HCT116 (cell line): ENCODE data around the gene HSDL2. TPM values are rescaled to one million over a fixed set of nuclear protein-coding genes. Genes with fewer than 3 reads are reported as not detected.

Experiments
- ATAC-seq: fragments of 200-7000 bp; cut with Tn5 transposase; 2 replicates; pipeline ENCODE4 v1.9.1; 2020; ENCODE audit warnings: mild to moderate bottlenecking, moderate library complexity
- BruUV-seq: library from RNA; stranded (reverse); fragments of 400-500 nt; replicated peaks from 2 replicates; lab custom pipeline; 2021; lab: Mats Ljungman, UMichigan
- CTCF ChIA-PET: fragments of 300-600 bp; sonication (Branson Sonifier 250); formaldehyde crosslinking; loops from one replicate; lab custom pipeline; 2021; ENCODE audit warnings: antibody characterized with exemption; lab: Charles Lee
- POLR2A ChIA-PET: fragments of 300-600, 350-600 bp; sonication (Branson Sonifier 250); formaldehyde crosslinking; loops from one replicate; lab custom pipeline; 2021; ENCODE audit warnings: antibody characterized with exemption; lab: Charles Lee
- RAD21 ChIA-PET, 2 experiments: fragments of 300-600 bp; sonication (Branson Sonifier 250); formaldehyde crosslinking; loops; one replicate each; lab custom pipeline; 2023; ENCODE audit warnings: low total read pairs in 2 of 2; ENCODE audit not compliant: uncharacterized antibody in 2 of 2, unreplicated experiment in 2 of 2, low non-redundant PET in 1 of 2; lab: Charles Lee
- DNase-seq: peaks from one replicate; pipeline ENCODE4 v3.0.0-alpha.2; 2010; ENCODE audit warnings: low read depth, low spot score
- H2AFZ ChIP-seq: fragments of 200-600 bp; shearing (Covaris generic), sonication (generic); 2 replicates; pipeline ENCODE4 v1.6.1; 2017; ENCODE audit warnings: low read depth, mixed run types, mixed read lengths, antibody characterized with exemption, low read length; ENCODE audit not compliant: poor library complexity, severe bottlenecking
- H3K27ac ChIP-seq: 2 replicates; pipeline ENCODE4 v1.5.1; 2012; ENCODE audit warnings: low read depth, low read length
- H3K27me3 ChIP-seq: fragments of 200-600 bp; sonication (generic); 2 replicates; pipeline ENCODE4 v1.6.1; 2016; ENCODE audit warnings: mixed run types, low read length, mixed read lengths; ENCODE audit not compliant: insufficient read depth
- H3K36me3 ChIP-seq, 2 experiments: fragments of 200-500 bp in 1 of 2; fragments of 200-600 bp in 1 of 2; sonication (Bioruptor generic) in 1 of 2; sonication (generic) in 1 of 2; 2 replicates each; pipeline versions ENCODE4 v1.5.1 to v1.6.1; 2014 to 2016; ENCODE audit warnings: low read length in 2 of 2, inconsistent platforms in 1 of 2, mixed read lengths in 1 of 2, mixed run types in 1 of 2; ENCODE audit not compliant: insufficient read depth in 2 of 2, control insufficient read depth in 1 of 2
- H3K4me1 ChIP-seq, 2 experiments: fragments of 200-600 bp in 1 of 2; sonication (generic) in 1 of 2; 2 replicates each; pipeline versions ENCODE4 v1.5.1 to v1.6.1; 2012 to 2017; ENCODE audit warnings: low read length in 2 of 2, inconsistent platforms in 1 of 2, mild to moderate bottlenecking in 1 of 2, mixed read lengths in 1 of 2, mixed run types in 1 of 2, moderate library complexity in 1 of 2; ENCODE audit not compliant: insufficient read depth in 2 of 2, control insufficient read depth in 1 of 2
- H3K4me2 ChIP-seq: fragments of 200-600 bp; sonication (generic); 2 replicates; pipeline ENCODE4 v1.6.1; 2017; ENCODE audit warnings: mixed run types, low read length, mixed read lengths
- H3K4me3 ChIP-seq, 2 experiments: fragments of 200-600 bp in 1 of 2; sonication (generic) in 1 of 2; replicated peaks in 1 of 2; 2 replicates each; pipeline ENCODE4 v1.5.1; 2011 to 2016; ENCODE audit warnings: low read length in 2 of 2, control low read depth in 1 of 2, low read depth in 1 of 2, mild to moderate bottlenecking in 1 of 2, mixed read lengths in 1 of 2, mixed run types in 1 of 2
- H3K79me2 ChIP-seq: fragments of 200-600 bp; sonication (generic); 2 replicates; pipeline ENCODE4 v1.6.1; 2017; ENCODE audit warnings: mild to moderate bottlenecking, mixed run types, low read length, moderate library complexity, mixed read lengths; ENCODE audit not compliant: insufficient read depth
- H3K9ac ChIP-seq: fragments of 200-600 bp; sonication (generic); 2 replicates; pipeline ENCODE4 v1.6.1; 2016; ENCODE audit warnings: low read length, mixed read lengths
- H3K9me2 ChIP-seq: fragments of 200-600 bp; sonication (generic), shearing (Covaris generic); 2 replicates; pipeline ENCODE4 v1.6.1; 2017; ENCODE audit warnings: mixed run types, mild to moderate bottlenecking, moderate library complexity; ENCODE audit not compliant: insufficient read depth
- H3K9me3 ChIP-seq, 2 experiments: fragments of 200-500 bp in 1 of 2; fragments of 200-600 bp in 1 of 2; sonication (Bioruptor generic) in 1 of 2; sonication (generic) in 1 of 2; 2 replicates each; pipeline ENCODE4 v1.6.1; 2014 to 2017; ENCODE audit warnings: low read length in 2 of 2, mixed read lengths in 2 of 2, inconsistent platforms in 1 of 2, low read depth in 1 of 2, mild to moderate bottlenecking in 1 of 2, mixed run types in 1 of 2, moderate library complexity in 1 of 2; ENCODE audit not compliant: control insufficient read depth in 1 of 2, insufficient read depth in 1 of 2
- H4K20me1 ChIP-seq: fragments of 200-600 bp; sonication (generic), shearing (Covaris generic); 2 replicates; pipeline ENCODE4 v1.6.1; 2017; ENCODE audit warnings: mixed run types, mild to moderate bottlenecking, moderate library complexity; ENCODE audit not compliant: insufficient read depth
- ATF3 ChIP-seq: IDR thresholded peaks from 2 replicates; pipeline ENCODE4 v1.6.1; 2012
- CBX3 ChIP-seq: IDR thresholded peaks from 2 replicates; pipeline ENCODE4 v1.6.1; 2012; ENCODE audit warnings: low read depth
- CEBPB ChIP-seq: IDR thresholded peaks from 2 replicates; pipeline ENCODE4 v1.6.1; 2012; ENCODE audit warnings: low read depth
- POLR2A ChIP-seq: IDR thresholded peaks from 2 replicates; pipeline ENCODE4 v1.7.0; 2011; ENCODE audit warnings: borderline replicate concordance; ENCODE audit not compliant: insufficient read depth, insufficient read length; ENCODE audit errors: extremely low read depth
- SIN3A ChIP-seq: IDR thresholded peaks from 2 replicates; pipeline ENCODE4 v1.6.1; 2012; ENCODE audit warnings: low read depth
- SP1 ChIP-seq: IDR thresholded peaks from 2 replicates; pipeline ENCODE4 v1.6.1; 2012; ENCODE audit warnings: low read depth
- ZNF274 ChIP-seq: fragments of 200-500 bp; sonication (Bioruptor generic); IDR thresholded peaks from 2 replicates; pipeline ENCODE4 v1.6.1; 2014; ENCODE audit warnings: mild to moderate bottlenecking, low read depth, low read length, inconsistent platforms
- intact Hi-C: fragments of 100-400 bp; cut with micrococcal nuclease; formaldehyde crosslinking; loops from 2 replicates; pipeline ENCODE4 v1.10.0; 2022
- total RNA-seq: library from RNA; stranded (reverse); gene quantifications from one replicate; pipeline ENCODE4 v1.2.1, GENCODE V29; 2021; ENCODE audit not compliant: unreplicated experiment
- TF ChIP-seq, protein P1 (sequence below): IDR thresholded peaks from 2 replicates; pipeline ENCODE4 v1.6.1; 2012
- TF ChIP-seq, protein P2 (sequence below): IDR thresholded peaks from 2 replicates; pipeline ENCODE4 v1.6.1; 2012; ENCODE audit warnings: low read depth
- TF ChIP-seq, protein P3 (sequence below), 3 experiments: fragments of 200-600 bp in 1 of 3; sonication (generic) in 1 of 3; IDR thresholded peaks in 2 of 3; conservative IDR thresholded peaks in 1 of 3; 2 replicates each; pipeline ENCODE4 v1.5.1; 2012 to 2017; ENCODE audit warnings: low read depth in 2 of 3, low read length in 2 of 3, antibody characterized with exemption in 1 of 3, borderline replicate concordance in 1 of 3, control low read depth in 1 of 3, mild to moderate bottlenecking in 1 of 3, mixed read lengths in 1 of 3, mixed run types in 1 of 3, moderate library complexity in 1 of 3; ENCODE audit not compliant: insufficient read depth in 1 of 3
- TF ChIP-seq, protein P4 (sequence below): IDR thresholded peaks from 2 replicates; pipeline ENCODE4 v1.6.1; 2011; ENCODE audit warnings: mild to moderate bottlenecking, low read length, moderate library complexity; ENCODE audit not compliant: insufficient replicate concordance; ENCODE audit errors: extremely low read depth

The HSDL2 gene
- total RNA-seq, 1 experiment from 2014 or later, result 33.9 TPM

DNA sequence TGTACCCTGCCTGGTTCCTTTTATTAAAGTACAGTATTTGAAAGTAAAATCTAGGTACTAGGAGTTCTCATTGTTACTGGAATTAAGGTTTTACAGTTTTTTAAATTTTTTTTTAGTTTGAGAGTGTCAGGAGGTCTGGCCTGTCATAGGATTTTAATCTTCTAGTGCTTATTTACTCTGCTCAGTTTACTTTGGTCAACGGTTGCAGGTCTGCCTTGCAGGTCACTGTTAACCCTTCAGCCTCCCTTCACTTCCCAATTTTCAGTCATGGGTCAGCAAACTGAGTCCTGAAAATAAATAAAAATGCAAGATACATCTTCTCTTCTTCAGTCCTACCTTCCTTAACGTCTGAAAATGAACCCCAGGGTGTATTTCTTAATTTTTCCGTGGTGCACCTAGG lies 27.7 kb upstream of the HSDL2 start:
- no peak for ATAC-seq
- H3K9me3 ChIP-seq, result no peaks in the 10 kb centered on the region
- RAD21 ChIA-PET, result no interaction called here
- H3K27ac ChIP-seq, result no peak overlapping the region
- no peaks in the 10 kb centered on the region for H4K20me1 ChIP-seq
- no peak overlapping the region for H3K9ac ChIP-seq
- no peak overlapping the region for H3K4me3 ChIP-seq
- CTCF ChIA-PET, result no interaction called here
- TF ChIP-seq, protein P1, sequence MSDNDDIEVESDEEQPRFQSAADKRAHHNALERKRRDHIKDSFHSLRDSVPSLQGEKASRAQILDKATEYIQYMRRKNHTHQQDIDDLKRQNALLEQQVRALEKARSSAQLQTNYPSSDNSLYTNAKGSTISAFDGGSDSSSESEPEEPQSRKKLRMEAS, result no peak
- TF ChIP-seq CEBPB (no peak), SP1 (no peak), SIN3A (no peak), ZNF274 (no peak), CBX3 (no peak), ATF3 (no peak), POLR2A (no peak)
- TF ChIP-seq, protein P2, sequence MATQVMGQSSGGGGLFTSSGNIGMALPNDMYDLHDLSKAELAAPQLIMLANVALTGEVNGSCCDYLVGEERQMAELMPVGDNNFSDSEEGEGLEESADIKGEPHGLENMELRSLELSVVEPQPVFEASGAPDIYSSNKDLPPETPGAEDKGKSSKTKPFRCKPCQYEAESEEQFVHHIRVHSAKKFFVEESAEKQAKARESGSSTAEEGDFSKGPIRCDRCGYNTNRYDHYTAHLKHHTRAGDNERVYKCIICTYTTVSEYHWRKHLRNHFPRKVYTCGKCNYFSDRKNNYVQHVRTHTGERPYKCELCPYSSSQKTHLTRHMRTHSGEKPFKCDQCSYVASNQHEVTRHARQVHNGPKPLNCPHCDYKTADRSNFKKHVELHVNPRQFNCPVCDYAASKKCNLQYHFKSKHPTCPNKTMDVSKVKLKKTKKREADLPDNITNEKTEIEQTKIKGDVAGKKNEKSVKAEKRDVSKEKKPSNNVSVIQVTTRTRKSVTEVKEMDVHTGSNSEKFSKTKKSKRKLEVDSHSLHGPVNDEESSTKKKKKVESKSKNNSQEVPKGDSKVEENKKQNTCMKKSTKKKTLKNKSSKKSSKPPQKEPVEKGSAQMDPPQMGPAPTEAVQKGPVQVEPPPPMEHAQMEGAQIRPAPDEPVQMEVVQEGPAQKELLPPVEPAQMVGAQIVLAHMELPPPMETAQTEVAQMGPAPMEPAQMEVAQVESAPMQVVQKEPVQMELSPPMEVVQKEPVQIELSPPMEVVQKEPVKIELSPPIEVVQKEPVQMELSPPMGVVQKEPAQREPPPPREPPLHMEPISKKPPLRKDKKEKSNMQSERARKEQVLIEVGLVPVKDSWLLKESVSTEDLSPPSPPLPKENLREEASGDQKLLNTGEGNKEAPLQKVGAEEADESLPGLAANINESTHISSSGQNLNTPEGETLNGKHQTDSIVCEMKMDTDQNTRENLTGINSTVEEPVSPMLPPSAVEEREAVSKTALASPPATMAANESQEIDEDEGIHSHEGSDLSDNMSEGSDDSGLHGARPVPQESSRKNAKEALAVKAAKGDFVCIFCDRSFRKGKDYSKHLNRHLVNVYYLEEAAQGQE, result no peak
- TF ChIP-seq, protein P3, sequence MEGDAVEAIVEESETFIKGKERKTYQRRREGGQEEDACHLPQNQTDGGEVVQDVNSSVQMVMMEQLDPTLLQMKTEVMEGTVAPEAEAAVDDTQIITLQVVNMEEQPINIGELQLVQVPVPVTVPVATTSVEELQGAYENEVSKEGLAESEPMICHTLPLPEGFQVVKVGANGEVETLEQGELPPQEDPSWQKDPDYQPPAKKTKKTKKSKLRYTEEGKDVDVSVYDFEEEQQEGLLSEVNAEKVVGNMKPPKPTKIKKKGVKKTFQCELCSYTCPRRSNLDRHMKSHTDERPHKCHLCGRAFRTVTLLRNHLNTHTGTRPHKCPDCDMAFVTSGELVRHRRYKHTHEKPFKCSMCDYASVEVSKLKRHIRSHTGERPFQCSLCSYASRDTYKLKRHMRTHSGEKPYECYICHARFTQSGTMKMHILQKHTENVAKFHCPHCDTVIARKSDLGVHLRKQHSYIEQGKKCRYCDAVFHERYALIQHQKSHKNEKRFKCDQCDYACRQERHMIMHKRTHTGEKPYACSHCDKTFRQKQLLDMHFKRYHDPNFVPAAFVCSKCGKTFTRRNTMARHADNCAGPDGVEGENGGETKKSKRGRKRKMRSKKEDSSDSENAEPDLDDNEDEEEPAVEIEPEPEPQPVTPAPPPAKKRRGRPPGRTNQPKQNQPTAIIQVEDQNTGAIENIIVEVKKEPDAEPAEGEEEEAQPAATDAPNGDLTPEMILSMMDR (IDR thresholded peaks at IDR 0.05 in 2 of 3, conservative IDR thresholded peaks at IDR 0.05 in 1 of 3; ENCODE audit: borderline replicate concordance in 1 of 3, insufficient read depth in 1 of 3, low read depth in 2 of 3, low read length in 2 of 3), result no peak
- TF ChIP-seq, protein P4, sequence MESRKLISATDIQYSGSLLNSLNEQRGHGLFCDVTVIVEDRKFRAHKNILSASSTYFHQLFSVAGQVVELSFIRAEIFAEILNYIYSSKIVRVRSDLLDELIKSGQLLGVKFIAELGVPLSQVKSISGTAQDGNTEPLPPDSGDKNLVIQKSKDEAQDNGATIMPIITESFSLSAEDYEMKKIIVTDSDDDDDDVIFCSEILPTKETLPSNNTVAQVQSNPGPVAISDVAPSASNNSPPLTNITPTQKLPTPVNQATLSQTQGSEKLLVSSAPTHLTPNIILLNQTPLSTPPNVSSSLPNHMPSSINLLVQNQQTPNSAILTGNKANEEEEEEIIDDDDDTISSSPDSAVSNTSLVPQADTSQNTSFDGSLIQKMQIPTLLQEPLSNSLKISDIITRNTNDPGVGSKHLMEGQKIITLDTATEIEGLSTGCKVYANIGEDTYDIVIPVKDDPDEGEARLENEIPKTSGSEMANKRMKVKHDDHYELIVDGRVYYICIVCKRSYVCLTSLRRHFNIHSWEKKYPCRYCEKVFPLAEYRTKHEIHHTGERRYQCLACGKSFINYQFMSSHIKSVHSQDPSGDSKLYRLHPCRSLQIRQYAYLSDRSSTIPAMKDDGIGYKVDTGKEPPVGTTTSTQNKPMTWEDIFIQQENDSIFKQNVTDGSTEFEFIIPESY, result no peak
- H3K4me1 ChIP-seq, result no peaks in the 10 kb centered on the region
- H3K79me2 ChIP-seq, result no peaks in the 10 kb centered on the region
- intact Hi-C loops, result no loop called here
- DNase-seq, result no peak
- BruUV-seq, result no TSS peak
- H3K27me3 ChIP-seq, result no peaks in the 10 kb centered on the region
- no peak overlapping the region for H3K4me2 ChIP-seq
- no peaks in the 10 kb centered on the region for H3K36me3 ChIP-seq
- no peak overlapping the region for H2AFZ ChIP-seq
- H3K9me2 ChIP-seq, result no peaks in the 10 kb centered on the region
- POLR2A ChIA-PET, result no interaction called here
